Left colon (tissue), 2 donors: ENCODE measurements around the gene C17orf113. TPM values are rescaled to one million over a fixed set of nuclear protein-coding genes. Genes with fewer than 3 reads are reported as not detected.

Source experiments
- ATAC-seq: fragments of 200-7000 bp; cut with Tn5 transposase; one replicate; pipeline ENCODE4 v1.9.1; 2020; ENCODE audit warnings: mild to moderate bottlenecking, moderate library complexity
- DNase-seq, 2 donors: peaks; one replicate each; pipeline ENCODE4 v3.0.0-alpha.2; 2020
- intact Hi-C, 2 donors: fragments of 100-400 bp; cut with DNase I in 1 of 2; cut with micrococcal nuclease in 1 of 2; formaldehyde crosslinking; loops; one replicate each; pipeline versions ENCODE4 v1.11.2 to v1.14.0; 2022; cut with DNase I, micrococcal nuclease
- total RNA-seq, 2 donors: library from RNA; stranded (reverse); fragmentation: NEBNext Ultra II Directional; extraction: Animal tissue kit (Norgen Biotek cat#: 25700); gene quantifications; one replicate each; pipeline ENCODE4 v1.2.1, GENCODE V29; 2021
- donor health status: DM: no; HTN: no; CAD: no.
- donor health status: DM: yes; HTN: yes; CAD: no.

C17orf113 gene
- total RNA-seq, 2 donors from 2014 or later = 1.8 to 2.5 TPM

GRCh38 chr17:42076797-42077559, 26.6 kb upstream of the C17orf113 start:
- no peak for DNase-seq
- no peak for ATAC-seq
- intact Hi-C loops = no loop called here

GRCh38 chr17:42075789-42076188, 25.4 kb upstream of the C17orf113 start:
- ATAC-seq (no peak), DNase-seq (no peak)
- intact Hi-C loops = no loop called here

- ATAC-seq (peak; percentile 36), DNase-seq (peak in 1 of 2 donors; percentile 23)
- intact Hi-C loops = no loop called here
Observed at GRCh38 chr17:42072323-42073187, 22.2 kb upstream of the C17orf113 start.

- intact Hi-C loops = no loop called here
- DNase-seq = no peak
- no peak for ATAC-seq
Observed at GRCh38 chr17:42071810-42072209, 21.4 kb upstream of the C17orf113 start.

GRCh38 chr17:42068979-42069378, 18.6 kb upstream of the C17orf113 start:
- no peak for DNase-seq
- ATAC-seq = peak; percentile 68
- intact Hi-C loops = no loop called here

- peak; percentile 41 to 80 for DNase-seq
- ATAC-seq = peak; percentile 79
- intact Hi-C loops = no loop called here
Observed at GRCh38 chr17:42067371-42068091, 17.1 kb upstream of the C17orf113 start.

GRCh38 chr17:42065201-42065600, 14.8 kb upstream of the C17orf113 start:
- intact Hi-C loops = no loop called here
- ATAC-seq (no peak), DNase-seq (no peak)

- intact Hi-C loops = no loop called here
- ATAC-seq (no peak), DNase-seq (no peak)
Observed at GRCh38 chr17:42062681-42063080, 12.3 kb upstream of the C17orf113 start.

- intact Hi-C loops = no loop called here
Observed at GRCh38 chr17:42061646-42062487, 11.5 kb upstream of the C17orf113 start.

GRCh38 chr17:42060231-42060630, 9.8 kb upstream of the C17orf113 start:
- DNase-seq = peak; percentile 43 to 51
- intact Hi-C loops = no loop called here
- ATAC-seq = peak; percentile 95

More at GRCh38 chr17:42061646-42062487, 11.5 kb upstream of the C17orf113 start:
- DNase-seq (no peak), ATAC-seq (no peak)

- ATAC-seq (no peak), DNase-seq (no peak)
- intact Hi-C loops = loop anchor here in 1 of 2 donors (10.0 kb wide), 1 partner anchor 55 kb away; the partner anchor contains the start of gene DHX58
Observed at GRCh38 chr17:42059815-42060214, 9.4 kb upstream of the C17orf113 start.

GRCh38 chr17:42058063-42058462, 7.7 kb upstream of the C17orf113 start:
- ATAC-seq = no peak
- no peak for DNase-seq
- intact Hi-C loops = loop anchor here in 1 of 2 donors (10.0 kb wide), 1 partner anchor 57 kb away; the partner anchor contains the start of gene DHX58

GRCh38 chr17:42056635-42057034, 6.2 kb upstream of the C17orf113 start:
- no peak for DNase-seq
- ATAC-seq = no peak
- intact Hi-C loops = loop anchor here in 1 of 2 donors (10.0 kb wide), 1 partner anchor 58 kb away; the partner anchor contains the start of gene DHX58

- no peak for DNase-seq
- ATAC-seq = no peak
- intact Hi-C loops = loop anchor here in 1 of 2 donors (10.0 kb wide), 1 partner anchor 59 kb away; the partner anchor contains the start of gene DHX58
Observed at GRCh38 chr17:42055496-42055895, 5.1 kb upstream of the C17orf113 start.

- intact Hi-C loops = loop anchor here in 1 of 2 donors (10.0 kb wide), 1 partner anchor 60 kb away; the partner anchor contains the start of gene DHX58
- DNase-seq = no peak
- no peak for ATAC-seq
Observed at GRCh38 chr17:42055027-42055426, 4.6 kb upstream of the C17orf113 start.

- DNase-seq (no peak), ATAC-seq (no peak)
- intact Hi-C loops = loop anchor here in 1 of 2 donors (10.0 kb wide), 1 partner anchor 61 kb away; the partner anchor contains the start of gene DHX58
Observed at GRCh38 chr17:42053731-42054500, 3.5 kb upstream of the C17orf113 start.

- intact Hi-C loops = loop anchor here in 1 of 2 donors (10.0 kb wide), 1 partner anchor 62 kb away; the partner anchor contains the start of gene DHX58
- DNase-seq (no peak), ATAC-seq (no peak)
Observed at GRCh38 chr17:42052346-42052877, 2.0 kb upstream of the C17orf113 start.
